Suprapubic skin (tissue), 4 donors: ENCODE data around the gene TTYH1. TPM values are rescaled to one million over a fixed set of nuclear protein-coding genes. Genes with fewer than 3 reads are reported as not detected.

Experiments used
- DNase-seq, 2 donors: peaks; one replicate each; pipeline ENCODE4 v3.0.0-alpha.2; 2019; ENCODE audit warnings: low spot score in 2 of 2
- H3K27ac ChIP-seq: fragments of 200-600 bp; sonication (generic); one replicate; pipeline ENCODE4 v1.5.1; 2019
- H3K27me3 ChIP-seq: fragments of 200-600 bp; sonication (generic); one replicate; pipeline ENCODE4 v1.5.1; 2019
- H3K36me3 ChIP-seq: fragments of 200-600 bp; sonication (generic); one replicate; pipeline ENCODE4 v1.5.1; 2019
- H3K4me1 ChIP-seq: fragments of 200-600 bp; sonication (generic); one replicate; pipeline ENCODE4 v1.5.1; 2019
- H3K4me3 ChIP-seq: fragments of 200-600 bp; sonication (generic); one replicate; pipeline ENCODE4 v1.5.1; 2019; ENCODE audit warnings: mild to moderate bottlenecking
- H3K9me3 ChIP-seq: fragments of 200-600 bp; sonication (generic); one replicate; pipeline ENCODE4 v1.5.1; 2019
- EP300 ChIP-seq: sonication (generic); formaldehyde crosslinking; IDR thresholded peaks from one replicate; pipeline ENCODE4 v1.6.1; 2017; ENCODE audit warnings: antibody characterized with exemption
- POLR2A ChIP-seq, 2 donors: fragments of 450-650 bp; IDR thresholded peaks; one replicate each; pipeline ENCODE4 v1.6.1; 2017; ENCODE audit warnings: antibody characterized with exemption in 2 of 2, mild to moderate bottlenecking in 2 of 2, moderate library complexity in 2 of 2
- POLR2AphosphoS5 ChIP-seq, 3 donors: sonication (generic); formaldehyde crosslinking; IDR thresholded peaks; one replicate each; pipeline ENCODE4 v1.6.1; 2017; ENCODE audit warnings: antibody characterized with exemption in 3 of 3
- WGBS: methylation state at CpG from one replicate; pipeline ENCODE4 v1.1.5; 2018; 5-methylcytosine and 5-hydroxymethylcytosine counted together
- total RNA-seq, 4 donors: library from RNA; depleted of rRNA; stranded (reverse); fragments of >200 nt; gene quantifications; one replicate each; pipeline ENCODE4 v1.1.0, GENCODE V29; 2016
- TF ChIP-seq, protein P1 (sequence below), 2 donors: fragments of 200-600 bp in 1 of 2; fragments of 450-650 bp in 1 of 2; sonication (generic) in 1 of 2; IDR thresholded peaks; one replicate each; pipeline ENCODE4 v1.5.1; 2016 to 2019; ENCODE audit warnings: antibody characterized with exemption in 2 of 2, mild to moderate bottlenecking in 1 of 2, moderate library complexity in 1 of 2

Gene TTYH1
- total RNA-seq, 4 donors from 2014 or later: 11.2 to 20.4 (median 12.5) TPM

DNA sequence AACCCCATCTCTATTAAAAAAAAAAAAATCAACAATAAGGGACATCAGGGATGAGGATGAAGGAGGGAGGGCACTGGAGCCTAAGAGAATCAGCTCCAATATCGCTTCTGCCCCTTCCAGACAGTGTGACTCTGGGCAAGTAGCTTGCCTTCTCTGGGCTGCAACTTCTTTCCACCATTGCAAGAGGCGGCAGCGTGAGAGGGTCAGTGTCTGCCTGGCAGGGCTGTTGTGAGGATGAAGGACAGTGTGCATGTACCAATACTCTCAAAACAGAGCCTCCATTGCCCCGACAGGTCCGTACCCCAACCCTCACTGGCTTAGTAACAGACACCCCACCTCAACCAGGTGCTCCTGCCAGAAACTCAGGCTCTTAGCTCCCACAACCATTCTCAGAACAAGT is 18.4 kb downstream of the TTYH1 start:
- Histone ChIP-seq H3K27me3 (peaks cover 22% of the 10 kb centered on the region), H3K4me3 (no peak overlapping the region), H3K9me3 (no peaks in the 10 kb centered on the region), H3K4me1 (peaks cover 30% of the 10 kb centered on the region), H3K36me3 (no peaks in the 10 kb centered on the region), H3K27ac (no peak overlapping the region)
- 93% methylated on average over 3 of the region's 5 CpGs for WGBS
- no peak for DNase-seq
- TF ChIP-seq EP300 (no peak), POLR2A (IDR thresholded peaks at IDR 0.05) (no peak), POLR2AphosphoS5 (IDR thresholded peaks at IDR 0.05) (no peak)
- TF ChIP-seq, protein P1, sequence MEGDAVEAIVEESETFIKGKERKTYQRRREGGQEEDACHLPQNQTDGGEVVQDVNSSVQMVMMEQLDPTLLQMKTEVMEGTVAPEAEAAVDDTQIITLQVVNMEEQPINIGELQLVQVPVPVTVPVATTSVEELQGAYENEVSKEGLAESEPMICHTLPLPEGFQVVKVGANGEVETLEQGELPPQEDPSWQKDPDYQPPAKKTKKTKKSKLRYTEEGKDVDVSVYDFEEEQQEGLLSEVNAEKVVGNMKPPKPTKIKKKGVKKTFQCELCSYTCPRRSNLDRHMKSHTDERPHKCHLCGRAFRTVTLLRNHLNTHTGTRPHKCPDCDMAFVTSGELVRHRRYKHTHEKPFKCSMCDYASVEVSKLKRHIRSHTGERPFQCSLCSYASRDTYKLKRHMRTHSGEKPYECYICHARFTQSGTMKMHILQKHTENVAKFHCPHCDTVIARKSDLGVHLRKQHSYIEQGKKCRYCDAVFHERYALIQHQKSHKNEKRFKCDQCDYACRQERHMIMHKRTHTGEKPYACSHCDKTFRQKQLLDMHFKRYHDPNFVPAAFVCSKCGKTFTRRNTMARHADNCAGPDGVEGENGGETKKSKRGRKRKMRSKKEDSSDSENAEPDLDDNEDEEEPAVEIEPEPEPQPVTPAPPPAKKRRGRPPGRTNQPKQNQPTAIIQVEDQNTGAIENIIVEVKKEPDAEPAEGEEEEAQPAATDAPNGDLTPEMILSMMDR (IDR thresholded peaks at IDR 0.05): no peak

DNA sequence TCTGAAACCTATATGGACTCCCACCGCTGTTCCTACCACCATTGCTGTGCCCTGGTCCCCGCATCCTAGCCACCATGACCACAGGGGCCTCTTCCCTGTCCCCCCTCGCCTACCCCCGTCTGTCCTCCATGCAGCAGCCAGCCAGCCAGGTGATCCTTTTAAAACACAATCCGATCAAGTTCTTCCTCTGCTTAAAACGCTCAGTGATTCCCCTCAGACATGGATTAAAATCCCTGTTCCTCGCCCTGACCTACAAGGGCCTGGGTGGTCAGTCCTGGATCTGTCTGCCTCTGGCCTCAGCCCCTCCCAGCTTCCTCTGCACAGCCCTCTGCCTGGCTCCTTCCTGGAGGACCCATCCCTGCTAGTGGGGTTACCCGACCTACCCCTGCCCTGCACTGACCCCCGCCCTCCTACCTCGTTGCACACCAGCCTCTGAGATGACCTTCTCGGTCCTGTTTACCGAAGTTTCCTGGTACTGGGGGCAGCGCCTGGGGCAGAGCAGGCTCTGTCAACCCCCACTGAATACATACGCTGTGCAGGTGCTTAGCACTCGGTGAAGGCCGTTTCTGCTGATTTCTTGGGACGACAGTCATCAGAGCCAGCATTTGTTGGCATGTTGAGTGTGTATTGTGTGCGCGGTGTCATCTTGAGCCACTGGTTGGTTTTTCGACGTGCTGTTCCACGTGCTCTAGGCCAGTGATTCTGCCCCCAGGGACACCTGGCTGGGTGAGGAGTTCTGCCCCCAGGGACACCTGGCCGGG is 19.0 kb downstream of the TTYH1 start:
- no peak for DNase-seq
- peaks cover 36% of the 10 kb centered on the region for H3K4me1 ChIP-seq
- peaks cover 16% of the 10 kb centered on the region for H3K27me3 ChIP-seq
- H3K36me3 ChIP-seq: no peaks in the 10 kb centered on the region
- H3K27ac ChIP-seq: no peak overlapping the region
- H3K4me3 ChIP-seq: no peak overlapping the region
- no peaks in the 10 kb centered on the region for H3K9me3 ChIP-seq
- TF ChIP-seq POLR2AphosphoS5 (IDR thresholded peaks at IDR 0.05) (no peak), EP300 (no peak), POLR2A (IDR thresholded peaks at IDR 0.05) (no peak)
- TF ChIP-seq, protein P1 (IDR thresholded peaks at IDR 0.05): no peak
- 38% methylated on average over 23 of the region's 23 CpGs for WGBS

DNA sequence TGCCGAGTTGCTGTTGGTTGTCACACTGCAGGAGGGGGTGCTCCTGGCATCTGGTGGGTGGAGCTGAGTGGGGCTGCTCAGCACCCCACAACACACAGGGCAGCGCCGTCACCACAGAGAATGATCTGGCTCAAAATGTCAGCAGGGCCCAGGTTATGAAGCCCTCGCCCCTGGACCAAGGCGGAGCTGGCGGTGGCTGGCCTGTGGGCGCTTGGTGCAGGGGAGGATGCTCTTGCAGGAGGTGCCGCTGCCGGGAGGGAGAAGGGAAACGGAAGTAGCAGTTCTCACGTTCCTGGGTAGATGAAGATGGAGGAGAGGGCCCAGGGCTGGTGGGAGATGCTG is 19.6 kb downstream of the TTYH1 start:
- no peaks in the 10 kb centered on the region for H3K36me3 ChIP-seq
- no peak overlapping the region for H3K4me3 ChIP-seq
- H3K4me1 ChIP-seq: peaks cover 34% of the 10 kb centered on the region
- 4% methylated on average over 7 of the region's 11 CpGs for WGBS
- DNase-seq: no peak
- H3K9me3 ChIP-seq: no peaks in the 10 kb centered on the region
- H3K27me3 ChIP-seq: peaks cover 12% of the 10 kb centered on the region
- TF ChIP-seq EP300: no peak
- TF ChIP-seq POLR2A (IDR thresholded peaks at IDR 0.05): no peak
- TF ChIP-seq POLR2AphosphoS5 (IDR thresholded peaks at IDR 0.05): no peak
- TF ChIP-seq, protein P1 (IDR thresholded peaks at IDR 0.05): no peak
- H3K27ac ChIP-seq: no peak overlapping the region

DNA sequence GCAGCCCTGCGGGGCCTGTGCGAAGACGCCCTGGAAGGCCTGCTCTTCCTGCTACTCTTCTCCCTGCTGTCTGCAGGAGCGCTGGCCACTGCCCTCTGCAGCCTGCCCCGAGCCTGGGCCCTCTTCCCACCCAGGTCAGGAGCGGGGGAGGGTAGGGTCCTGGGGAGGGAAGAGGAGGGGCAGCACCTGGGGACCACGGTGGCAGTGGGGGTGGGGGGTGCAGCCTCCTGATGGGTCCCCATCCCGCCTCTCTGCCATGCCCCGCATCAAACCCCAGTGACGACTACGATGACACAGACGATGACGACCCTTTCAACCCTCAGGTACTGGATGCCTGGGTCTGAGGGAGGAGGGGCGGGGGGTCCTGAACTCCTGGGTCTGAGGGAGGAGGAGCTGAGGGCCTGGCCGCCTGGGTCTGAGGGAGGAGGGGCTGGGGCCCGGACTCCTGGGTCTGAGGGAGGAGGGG is 20.3 kb downstream of the TTYH1 start:
- Histone ChIP-seq H3K4me3 (no peak overlapping the region), H3K4me1 (peaks cover 27% of the 10 kb centered on the region), H3K36me3 (no peaks in the 10 kb centered on the region), H3K9me3 (no peaks in the 10 kb centered on the region), H3K27ac (no peak overlapping the region), H3K27me3 (peaks cover 4% of the 10 kb centered on the region)
- DNase-seq: no peak
- WGBS: no CpG with 5 or more reads among the region's 16 CpGs
- TF ChIP-seq POLR2AphosphoS5 (IDR thresholded peaks at IDR 0.05) (no peak), POLR2A (IDR thresholded peaks at IDR 0.05) (no peak), EP300 (no peak)
- TF ChIP-seq, protein P1 (IDR thresholded peaks at IDR 0.05): no peak

DNA sequence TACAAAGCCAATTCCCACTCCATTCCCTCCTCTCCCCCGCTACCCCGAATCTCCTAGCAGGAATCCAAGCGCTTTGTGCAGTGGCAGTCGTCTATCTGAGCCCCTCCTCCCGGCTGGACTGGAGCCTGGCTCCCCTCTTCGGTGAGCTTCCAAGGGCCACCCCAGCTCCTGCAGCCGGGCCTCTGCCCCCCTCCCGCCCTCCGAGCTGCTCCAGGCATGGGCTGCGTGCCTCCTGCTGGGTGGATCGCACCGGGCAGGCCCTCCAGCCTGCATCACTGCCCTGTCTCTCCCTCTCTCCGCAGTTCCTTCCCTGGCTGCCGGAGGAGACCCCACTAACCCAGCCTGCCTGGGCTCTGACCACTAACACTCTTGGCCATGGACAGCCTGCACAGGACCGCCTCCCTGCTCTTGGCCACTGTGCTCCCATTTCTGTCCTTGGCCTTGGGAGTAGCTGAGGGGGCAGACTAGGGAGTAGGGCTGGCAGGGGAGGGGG is 20.8 kb downstream of the TTYH1 start:
- Histone ChIP-seq H3K4me3 (no peak overlapping the region), H3K4me1 (peaks cover 22% of the 10 kb centered on the region), H3K9me3 (no peaks in the 10 kb centered on the region), H3K27ac (no peak overlapping the region), H3K27me3 (no peaks in the 10 kb centered on the region), H3K36me3 (no peaks in the 10 kb centered on the region)
- TF ChIP-seq POLR2A (IDR thresholded peaks at IDR 0.05) (no peak), POLR2AphosphoS5 (IDR thresholded peaks at IDR 0.05) (no peak)
- 42% methylated on average over 10 of the region's 15 CpGs for WGBS
- DNase-seq: no peak
